AG04450 (cell line): ENCODE results near the gene RMRP. TPM values are rescaled to one million over a fixed set of nuclear protein-coding genes. Genes with fewer than 3 reads are reported as not detected.

ENCODE experiments used
- CTCF ChIA-PET: fragments of 300-600, 350-600 bp; formaldehyde crosslinking; extraction: SDS; loops from one replicate; lab custom pipeline; 2022; ENCODE audit warnings: antibody characterized with exemption, inconsistent platforms; lab: Charles Lee
- POLR2A ChIA-PET: fragments of 350-600 bp; formaldehyde crosslinking; extraction: SDS; loops from one replicate; lab custom pipeline; 2021; ENCODE audit warnings: antibody characterized with exemption, inconsistent platforms; lab: Yijun Ruan, JAX
- DNase-seq: peaks from one replicate; pipeline ENCODE4 v3.0.0-alpha.2; 2011; ENCODE audit warnings: low read depth, low spot score
- H3K27ac ChIP-seq: one replicate; pipeline ENCODE4 v1.5.1; 2012; ENCODE audit warnings: low read depth, low read length, control low read depth
- H3K27me3 ChIP-seq: one replicate; pipeline ENCODE4 v1.6.0; 2012; ENCODE audit warnings: low read length; ENCODE audit not compliant: control insufficient read depth, insufficient read depth
- H3K4me3 ChIP-seq: 2 replicates; pipeline ENCODE4 v1.5.1; 2011; ENCODE audit warnings: mild to moderate bottlenecking, low read depth, low read length, control low read depth
- H3K9me3 ChIP-seq: 2 replicates; pipeline ENCODE4 v1.5.1; 2012; ENCODE audit warnings: low read length; ENCODE audit not compliant: control insufficient read depth, insufficient read depth
- polyA plus RNA-seq: library from polyadenylated mRNA; depleted of rRNA; stranded (reverse); fragments of >200 nt; gene quantifications from 2 replicates; pipeline ENCODE4 v1.2.3, GENCODE V29; 2011
- TF ChIP-seq, protein P1 (sequence below): IDR thresholded peaks from 2 replicates; pipeline ENCODE4 v1.5.1; 2011; ENCODE audit warnings: low read depth, low read length, control low read depth, inconsistent platforms

Gene RMRP
- polyA plus RNA-seq, 1 experiment: 173 TPM

DNA sequence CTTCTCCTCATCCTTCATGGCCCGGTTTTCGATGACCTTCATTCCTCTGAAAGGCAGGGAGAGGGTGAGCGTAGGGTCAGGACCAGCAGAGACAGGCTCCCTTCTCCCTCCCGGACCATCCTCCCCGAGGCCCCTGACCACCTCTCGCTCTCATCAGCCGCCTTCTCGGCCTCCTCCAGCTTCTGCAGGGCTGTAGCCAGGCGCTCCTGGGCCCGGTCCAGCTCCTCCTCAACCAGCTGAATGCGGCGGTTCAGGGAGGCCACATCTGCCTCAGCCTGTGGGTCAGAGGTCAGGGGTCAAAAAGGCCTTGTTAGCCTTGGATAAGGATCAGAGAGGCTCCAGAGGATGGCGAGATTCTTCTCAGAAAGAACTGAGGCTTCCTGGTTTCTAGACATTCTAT is 27.7 kb upstream of the RMRP start:
- no peak for DNase-seq
- CTCF ChIA-PET: interaction anchor here (6.4 kb wide), 1 partner anchor 11 kb away, joined by 43 read pairs; no protein-coding TSS in a partner anchor
- TF ChIP-seq, protein P1, sequence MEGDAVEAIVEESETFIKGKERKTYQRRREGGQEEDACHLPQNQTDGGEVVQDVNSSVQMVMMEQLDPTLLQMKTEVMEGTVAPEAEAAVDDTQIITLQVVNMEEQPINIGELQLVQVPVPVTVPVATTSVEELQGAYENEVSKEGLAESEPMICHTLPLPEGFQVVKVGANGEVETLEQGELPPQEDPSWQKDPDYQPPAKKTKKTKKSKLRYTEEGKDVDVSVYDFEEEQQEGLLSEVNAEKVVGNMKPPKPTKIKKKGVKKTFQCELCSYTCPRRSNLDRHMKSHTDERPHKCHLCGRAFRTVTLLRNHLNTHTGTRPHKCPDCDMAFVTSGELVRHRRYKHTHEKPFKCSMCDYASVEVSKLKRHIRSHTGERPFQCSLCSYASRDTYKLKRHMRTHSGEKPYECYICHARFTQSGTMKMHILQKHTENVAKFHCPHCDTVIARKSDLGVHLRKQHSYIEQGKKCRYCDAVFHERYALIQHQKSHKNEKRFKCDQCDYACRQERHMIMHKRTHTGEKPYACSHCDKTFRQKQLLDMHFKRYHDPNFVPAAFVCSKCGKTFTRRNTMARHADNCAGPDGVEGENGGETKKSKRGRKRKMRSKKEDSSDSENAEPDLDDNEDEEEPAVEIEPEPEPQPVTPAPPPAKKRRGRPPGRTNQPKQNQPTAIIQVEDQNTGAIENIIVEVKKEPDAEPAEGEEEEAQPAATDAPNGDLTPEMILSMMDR: no peak
- POLR2A ChIA-PET: interaction anchor here (1.3 to 9.1 kb wide), 5 partner anchors 10 to 47 kb away, joined by 3 to 75 read pairs (median 15); partner anchors contain the start of genes ARHGEF39, CCDC107, CREB3 and RMRP
- Histone ChIP-seq H3K27ac (peak overlapping the region; percentile 52), H3K9me3 (no peaks in the 10 kb centered on the region; the same call in 1 of the 2 replicates), H3K4me3 (peak overlapping the region; percentile 37), H3K27me3 (no peaks in the 10 kb centered on the region)

DNA sequence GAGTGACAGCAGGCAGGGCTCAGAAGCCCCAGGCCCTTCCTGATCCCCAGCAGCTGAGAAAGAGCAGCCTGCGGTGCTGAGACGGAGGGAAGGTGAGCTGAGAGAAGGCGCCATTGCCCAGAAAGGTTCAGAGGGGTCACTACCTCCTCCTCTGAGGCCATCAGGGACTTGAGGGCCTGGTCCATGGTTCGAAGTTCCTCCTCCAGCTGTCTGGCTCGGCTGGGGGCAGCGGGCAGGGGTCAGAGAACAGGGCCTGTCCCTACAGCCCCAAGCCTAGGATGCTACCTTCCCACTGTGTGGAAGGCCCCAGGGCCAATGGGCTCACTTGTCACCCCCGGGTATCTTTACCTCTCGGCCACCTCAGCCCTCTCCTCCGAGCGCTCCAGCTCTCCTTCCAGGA is 27.1 kb upstream of the RMRP start:
- Histone ChIP-seq H3K9me3 (no peaks in the 10 kb centered on the region; the same call in 1 of the 2 replicates), H3K4me3 (peak overlapping the region; percentile 37), H3K27me3 (no peaks in the 10 kb centered on the region), H3K27ac (peak overlapping the region; percentile 52)
- TF ChIP-seq, protein P1: no peak
- CTCF ChIA-PET: interaction anchor here (6.4 kb wide), 1 partner anchor 12 kb away, joined by 43 read pairs; no protein-coding TSS in a partner anchor
- POLR2A ChIA-PET: interaction anchor here (1.2 to 9.1 kb wide), 5 partner anchors 9 to 48 kb away, joined by 3 to 75 read pairs (median 15); partner anchors contain the start of genes ARHGEF39, CCDC107, CREB3 and RMRP
- no peak for DNase-seq

DNA sequence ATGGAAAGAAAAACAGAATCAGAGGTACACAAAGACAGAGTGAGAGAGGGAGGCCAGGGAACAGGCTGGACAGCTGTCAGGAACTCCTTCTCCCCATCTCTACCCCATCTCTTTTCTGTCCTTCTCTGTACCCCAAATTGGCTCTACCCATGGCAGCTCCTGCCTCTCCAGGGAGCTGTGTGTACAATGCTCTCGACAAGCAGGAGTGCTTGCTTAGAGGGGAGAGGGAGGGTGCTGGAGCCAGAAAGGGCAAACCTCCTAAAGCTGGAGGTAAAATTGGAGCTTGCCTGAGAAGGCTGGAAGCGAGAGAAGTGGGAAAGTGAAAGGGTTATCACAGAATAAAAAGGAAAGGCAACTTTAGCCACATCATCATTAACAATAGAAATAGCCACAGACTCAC is 25.5 kb upstream of the RMRP start:
- Histone ChIP-seq H3K27ac (no peak overlapping the region), H3K27me3 (no peaks in the 10 kb centered on the region), H3K4me3 (no peak overlapping the region), H3K9me3 (no peaks in the 10 kb centered on the region)
- ChIA-PET CTCF (interaction anchor here (1.1 to 6.4 kb wide), 2 partner anchors 13 to 18 kb away, joined by 4 to 43 read pairs; partner anchors contain the start of gene ARHGEF39), POLR2A (interaction anchor here (0.6 to 9.1 kb wide), 5 partner anchors 10 to 49 kb away, joined by 4 to 75 read pairs (median 4); partner anchors contain the start of genes CA9, CCDC107, CREB3 and RMRP)
- TF ChIP-seq, protein P1: no peak
- no peak for DNase-seq

DNA sequence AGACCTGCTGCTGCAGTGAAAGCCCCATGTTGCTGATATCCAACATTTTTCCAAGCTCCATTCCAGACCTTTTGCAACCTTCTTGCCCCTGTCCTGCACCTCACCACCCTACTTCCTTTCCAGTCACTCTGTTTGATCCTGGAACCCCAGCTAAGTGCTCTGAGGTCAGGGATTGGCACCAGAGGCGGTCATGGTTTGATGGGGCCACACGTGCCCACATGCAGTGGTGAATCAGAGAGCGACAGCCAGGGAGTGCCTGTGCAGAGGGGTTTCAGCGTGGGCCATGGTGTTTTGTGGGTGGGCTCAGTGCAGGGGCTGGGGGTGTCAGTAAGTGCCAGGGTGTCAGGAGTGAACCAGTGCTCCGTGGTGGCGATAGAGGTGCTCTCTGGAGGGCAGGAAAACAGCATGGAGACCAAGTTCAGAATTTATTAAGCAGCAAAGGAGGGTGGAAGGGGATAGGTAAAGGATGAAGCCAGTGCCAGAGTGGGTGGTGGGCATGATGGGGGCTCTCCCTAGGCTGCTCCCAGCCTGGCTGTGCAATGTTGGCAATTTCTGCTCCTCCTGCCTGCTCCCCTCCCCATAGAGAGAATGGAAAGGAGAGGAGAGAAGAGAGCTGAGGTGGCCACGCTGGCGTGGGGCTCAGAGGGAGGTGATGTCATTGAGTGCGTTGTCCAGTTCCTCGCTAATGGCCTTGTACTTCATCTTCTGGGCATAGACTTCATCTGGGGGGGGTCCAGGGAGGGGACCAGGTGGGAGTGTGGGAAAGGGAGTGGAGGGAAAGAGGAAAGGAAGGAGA is 24.9 kb upstream of the RMRP start:
- peak overlapping the region; percentile 65 for H3K27ac ChIP-seq
- POLR2A ChIA-PET: interaction anchor here (0.7 to 9.1 kb wide), 8 partner anchors 9 to 50 kb away, joined by 3 to 75 read pairs (median 4); partner anchors contain the start of genes ARHGEF39, CA9, CCDC107 and CREB3
- H3K9me3 ChIP-seq: no peaks in the 10 kb centered on the region
- CTCF ChIA-PET: interaction anchor here (0.7 to 6.4 kb wide), 2 partner anchors 14 to 22 kb away, joined by 3 to 43 read pairs; no protein-coding TSS in a partner anchor
- no peaks in the 10 kb centered on the region for H3K27me3 ChIP-seq
- no peak for DNase-seq
- no peak overlapping the region for H3K4me3 ChIP-seq
- TF ChIP-seq, protein P1: no peak
